Heart left ventricle (tissue), 16 donors: ENCODE results near the gene MAP3K5. TPM values are rescaled to one million over a fixed set of nuclear protein-coding genes. Genes with fewer than 3 reads are reported as not detected.

Source experiments
- ATAC-seq, 4 donors: fragments of 200-7000 bp; cut with Tn5 transposase; one replicate each; pipeline ENCODE4 v1.9.1; 2020 to 2022; ENCODE audit warnings: moderate library complexity in 4 of 4, mild to moderate bottlenecking in 3 of 4, moderate number of reproducible peaks in 1 of 4
- DNase-seq, 5 donors: peaks; one replicate each; pipeline ENCODE4 v3.0.0-alpha.2; 2020
- H3K27ac ChIP-seq, 12 donors: fragments of 200-600 bp; sonication (generic) in 4 of 12; one replicate each; pipeline versions ENCODE4 v1.5.0 to v1.8.0; 2016 to 2022; ENCODE audit warnings: mild to moderate bottlenecking in 2 of 12
- H3K27me3 ChIP-seq, 9 donors: fragments of 200-600 bp; sonication (generic) in 2 of 9; one replicate each; pipeline versions ENCODE4 v1.5.1 to v1.8.0; 2016 to 2022; ENCODE audit warnings: mild to moderate bottlenecking in 3 of 9
- H3K36me3 ChIP-seq, 9 donors: fragments of 200-600 bp; sonication (generic) in 2 of 9; one replicate each; pipeline versions ENCODE4 v1.5.0 to v1.8.0; 2018 to 2022; ENCODE audit warnings: mild to moderate bottlenecking in 2 of 9
- H3K4me1 ChIP-seq, 12 donors: fragments of 200-600 bp; sonication (generic) in 4 of 12; one replicate each; pipeline versions ENCODE4 v1.5.0 to v1.8.0; 2016 to 2022; ENCODE audit warnings: mild to moderate bottlenecking in 3 of 12
- H3K4me3 ChIP-seq, 12 donors: fragments of 200-600 bp; sonication (generic) in 4 of 12; one replicate each; pipeline versions ENCODE4 v1.5.0 to v1.8.0; 2017 to 2022; ENCODE audit warnings: mild to moderate bottlenecking in 9 of 12, moderate library complexity in 4 of 12
- H3K9me3 ChIP-seq, 12 donors: fragments of 200-600 bp; sonication (generic) in 4 of 12; one replicate each; pipeline versions ENCODE4 v1.5.0 to v1.8.0; 2016 to 2022; ENCODE audit warnings: mild to moderate bottlenecking in 1 of 12
- CTCF ChIP-seq, 12 donors: fragments of 200-600 bp; sonication (generic) in 4 of 12; IDR thresholded peaks; one replicate each; pipeline versions ENCODE4 v1.5.0 to v1.8.0; 2018 to 2022; ENCODE audit warnings: antibody characterized with exemption in 12 of 12, mild to moderate bottlenecking in 5 of 12
- POLR2A ChIP-seq, 2 donors: fragments of 450-650 bp; IDR thresholded peaks; one replicate each; pipeline ENCODE4 v1.6.1; 2017; ENCODE audit warnings: antibody characterized with exemption in 2 of 2, mild to moderate bottlenecking in 2 of 2, moderate library complexity in 2 of 2
- WGBS, 4 donors: extraction: QIAGEN DNeasy Blood & Tissue Kit in 2 of 4; methylation state at CpG; one replicate each; pipeline versions ENCODE4 v1.1.5 to v1.1.7; 2013 to 2018; 5-methylcytosine and 5-hydroxymethylcytosine counted together
- intact Hi-C, 10 donors: fragments of 100-400 bp; cut with DNase I; formaldehyde crosslinking; loops; one replicate each; pipeline versions ENCODE4 v1.11.1 to v1.14.2; 2022
- polyA plus RNA-seq, 2 donors: library from polyadenylated mRNA; stranded (reverse); fragments of 200-250 nt; gene quantifications; one replicate each; pipeline ENCODE4 v1.2.3, GENCODE V29; 2013
- total RNA-seq, 9 donors: library from RNA; depleted of rRNA in 2 of 9; stranded (reverse); fragments of >200 nt in 2 of 9; fragmentation: NEBNext Ultra II Directional in 3 of 9; extraction: Animal tissue kit (Norgen Biotek cat#: 25700) in 3 of 9; gene quantifications; one replicate each; pipeline versions ENCODE4 v1.1.0 to v1.2.4, GENCODE V29; 2016 to 2023
- donor health status: ischemic (EF 13 %, LVEDD 7.1; RV severe dilation, severe dysfunction).
- donor health status: healthy with polysubstance abuse.
- donor health status: DM: no; HTN: yes; CAD: no.
- donor health status: DM: no; HTN: no; CAD: no.
- donor health status: ischemic (EF 25% LVEDD 6.9; RV normal size, moderate dysfunction).
- donor health status: ischemic (EF 25% LVEDD 5.7; RV mildly dilated, moderate dysfunction).
- donor health status: healthy.
- donor health status: DM: yes; HTN: yes; CAD: no.
- donor health status: ischemic (EF 35%, LVEDD 5.7; RV mildly dilated, moderate dysfunction).
- donor health status: nonischemic (EF 11% LVEDD 7.7; RV severe dilation, severe dysfunction).
- donor health status: DM: yes; HTN: yes; CAD: no.
- donor health status: PGD.
- donor health status: ischemic (EF 29% LVEDD 5.4; RV normal size, mild dysfunction).
- donor health status: nonischemic (EF 23%, LVEDD 6.1; RV moderate dilation, normal function).

Gene MAP3K5
- total and polyA plus RNA-seq, 11 donors, result 7.1 to 34.1 (median 27.8) TPM

GRCh38 chr6:136563386-136564152, 228.7 kb downstream of the MAP3K5 start:
- TF ChIP-seq CTCF (IDR thresholded peaks at IDR 0.05) (no peak), POLR2A (IDR thresholded peaks at IDR 0.05) (no peak)
- no peak for DNase-seq
- H3K36me3 ChIP-seq, result peaks cover 0 to 91% (median 44%) of the 10 kb centered on the region in 9 donors

GRCh38 chr6:136562211-136562610, 230.1 kb downstream of the MAP3K5 start:
- Histone ChIP-seq H3K9me3 (no peaks in the 10 kb centered on the region), H3K27me3 (no peaks in the 10 kb centered on the region), H3K4me1 (peaks cover 0 to 7% (median 0%) of the 10 kb centered on the region in 12 donors), H3K27ac (no peak overlapping the region), H3K4me3 (no peak overlapping the region), H3K36me3 (peaks cover 0 to 92% (median 44%) of the 10 kb centered on the region in 9 donors)
- intact Hi-C loops, result no loop called here
- DNase-seq (no peak), ATAC-seq (no peak)
- 77 to 82% (median 81%) methylated on average over 2 of the region's 2 CpGs for WGBS, 4 donors
- TF ChIP-seq CTCF (IDR thresholded peaks at IDR 0.05) (no peak), POLR2A (IDR thresholded peaks at IDR 0.05) (no peak)

More at GRCh38 chr6:136563386-136564152, 228.7 kb downstream of the MAP3K5 start:
- H3K9me3 ChIP-seq, result no peaks in the 10 kb centered on the region
- WGBS, 4 donors, result 79 to 82% (median 80%) methylated on average over 6 of the region's 6 CpGs
- no peak for ATAC-seq
- no peaks in the 10 kb centered on the region for H3K27me3 ChIP-seq
- H3K4me1 ChIP-seq, result peaks cover 0 to 7% (median 0%) of the 10 kb centered on the region in 12 donors
- H3K4me3 ChIP-seq, result no peak overlapping the region
- H3K27ac ChIP-seq, result no peak overlapping the region
- intact Hi-C loops, result no loop called here

- TF ChIP-seq POLR2A (IDR thresholded peaks at IDR 0.05) (no peak), CTCF (IDR thresholded peaks at IDR 0.05) (no peak)
- Histone ChIP-seq H3K9me3 (no peaks in the 10 kb centered on the region), H3K4me1 (peaks cover 0 to 22% (median 14%) of the 10 kb centered on the region in 12 donors), H3K27ac (no peak overlapping the region), H3K27me3 (peaks cover 0 to 39% (median 6%) of the 10 kb centered on the region in 9 donors), H3K4me3 (no peak overlapping the region), H3K36me3 (peaks cover 0 to 34% (median 11%) of the 10 kb centered on the region in 9 donors)
- ATAC-seq (no peak), DNase-seq (no peak)
- intact Hi-C loops, result loop anchor here in 1 of 10 donors (10.0 kb wide), 1 partner anchor 1048 kb away; no protein-coding TSS in a partner anchor
- WGBS, 4 donors, result 74 to 89% (median 82%) methylated on average over 5 of the region's 5 CpGs
Observed at GRCh38 chr6:136553166-136553787, 239.0 kb downstream of the MAP3K5 start.

- intact Hi-C loops, result loop anchor here in 1 of 10 donors (10.0 kb wide), 1 partner anchor 1047 kb away; no protein-coding TSS in a partner anchor
- Histone ChIP-seq H3K4me3 (no peak overlapping the region), H3K9me3 (no peaks in the 10 kb centered on the region), H3K4me1 (peaks cover 0 to 22% (median 14%) of the 10 kb centered on the region in 12 donors), H3K27ac (no peak overlapping the region), H3K36me3 (peaks cover 0 to 21% (median 5%) of the 10 kb centered on the region in 9 donors), H3K27me3 (peaks cover 0 to 44% (median 6%) of the 10 kb centered on the region in 9 donors)
- TF ChIP-seq CTCF (IDR thresholded peaks at IDR 0.05) (no peak), POLR2A (IDR thresholded peaks at IDR 0.05) (no peak)
- no peak for ATAC-seq
- no peak for DNase-seq
- 51 to 63% (median 60%) methylated on average over 4 of the region's 4 CpGs for WGBS, 4 donors
Observed at GRCh38 chr6:136552054-136552453, 240.2 kb downstream of the MAP3K5 start.
